HG03575 (cell line): ENCODE measurements around the gene FNDC3B.

ENCODE experiments used
- ATAC-seq: cut with Tn5 transposase; IDR thresholded peaks from one replicate; pipeline ENCODE4 v1.9.1; 2021; ENCODE audit not compliant: unreplicated experiment, insufficient number of reproducible peaks, low FRiP score; ENCODE audit errors: extremely low read depth

The FNDC3B gene

DNA sequence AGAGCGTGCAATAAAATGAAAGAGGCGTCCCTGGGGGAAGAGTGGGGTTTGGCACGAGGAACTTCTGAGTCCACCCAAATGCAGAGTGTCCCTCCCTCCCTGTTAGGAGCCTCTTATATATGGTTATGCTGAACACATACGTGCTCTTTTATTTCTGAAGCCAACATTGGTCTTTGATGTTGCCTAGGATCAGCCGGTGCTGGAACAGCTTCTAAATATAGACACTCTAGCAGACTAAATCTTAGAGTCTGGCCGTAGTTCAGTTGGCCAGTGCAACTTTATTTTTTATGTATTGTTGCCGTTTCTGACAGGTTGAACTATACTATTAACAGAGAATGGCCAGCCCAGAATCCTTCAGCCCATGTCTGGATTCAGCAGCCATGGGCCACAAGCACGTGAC lies 280.2 kb downstream of the FNDC3B start:
- ATAC-seq, result no peak

DNA sequence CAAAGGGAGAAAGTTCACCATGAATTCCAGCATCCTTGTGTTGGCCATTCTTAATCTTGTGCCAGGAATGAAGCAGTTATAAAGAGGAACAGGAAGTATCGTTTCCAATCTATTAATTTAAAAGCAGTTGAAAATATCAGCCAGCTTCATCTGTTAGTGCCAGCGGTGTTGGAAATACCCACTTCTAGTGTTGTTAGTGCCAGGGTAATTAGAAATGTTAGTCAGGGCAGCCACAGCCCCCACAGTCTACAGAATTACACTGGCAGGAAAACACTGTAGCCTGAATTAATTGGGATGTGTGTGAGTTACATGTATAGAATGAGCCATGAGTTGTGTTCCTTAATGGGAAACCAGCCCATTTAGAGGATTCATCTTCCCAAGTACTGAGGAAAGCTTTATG lies 281.1 kb downstream of the FNDC3B start:
- no peak for ATAC-seq

DNA sequence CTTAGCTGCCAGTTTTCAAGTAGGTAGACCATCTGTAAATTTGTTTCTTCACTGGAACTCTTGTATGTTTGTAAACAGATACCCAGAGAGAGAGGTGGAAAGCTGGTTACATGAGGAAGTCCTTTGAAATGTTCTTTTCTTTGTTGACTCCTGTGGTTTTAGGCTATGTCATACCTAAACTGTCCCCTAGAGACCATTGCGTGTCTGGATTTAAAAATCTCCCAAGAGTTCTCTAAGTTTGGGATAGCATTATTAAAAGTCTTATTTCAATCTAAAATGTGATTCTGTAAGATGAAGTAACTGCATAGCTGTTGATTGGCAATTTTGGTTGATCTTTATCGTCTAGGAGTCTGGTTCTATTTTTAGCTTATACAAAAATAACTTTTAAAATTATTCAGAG lies 281.7 kb downstream of the FNDC3B start:
- ATAC-seq, result no peak

DNA sequence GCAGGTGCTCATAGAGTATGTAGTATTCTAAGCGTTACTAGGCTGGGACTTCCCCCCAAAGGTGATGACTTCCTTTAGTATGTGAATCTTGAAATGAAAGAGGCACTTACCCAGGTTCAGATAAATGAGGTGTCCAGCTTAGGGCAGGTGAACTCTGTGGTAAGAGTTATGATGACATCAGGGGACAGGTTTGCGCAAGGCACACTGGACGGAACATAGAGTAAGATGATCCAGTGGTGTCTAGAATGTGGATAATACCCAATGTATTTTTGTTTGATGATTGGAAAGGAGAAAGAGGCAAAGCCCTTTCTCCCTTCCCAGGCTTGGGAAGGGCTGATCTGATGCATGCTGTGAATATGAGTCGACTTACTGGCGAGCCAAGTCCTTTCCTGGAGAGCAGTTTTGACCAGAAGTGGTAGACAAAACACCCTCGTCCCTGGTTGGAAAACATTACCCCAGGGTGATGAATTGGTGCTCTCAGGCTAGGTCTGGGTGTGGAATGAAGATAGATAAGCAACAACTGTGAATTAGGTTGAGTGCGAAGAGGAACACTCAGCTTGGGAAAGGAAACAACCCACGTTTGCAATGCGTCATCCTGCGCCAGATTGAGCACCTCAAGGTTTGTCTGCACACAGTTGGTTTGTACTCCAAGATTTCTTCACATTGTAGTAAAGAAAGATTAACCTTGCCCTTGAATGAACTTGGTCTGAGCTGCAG lies 284.7 kb downstream of the FNDC3B start:
- no peak for ATAC-seq

DNA sequence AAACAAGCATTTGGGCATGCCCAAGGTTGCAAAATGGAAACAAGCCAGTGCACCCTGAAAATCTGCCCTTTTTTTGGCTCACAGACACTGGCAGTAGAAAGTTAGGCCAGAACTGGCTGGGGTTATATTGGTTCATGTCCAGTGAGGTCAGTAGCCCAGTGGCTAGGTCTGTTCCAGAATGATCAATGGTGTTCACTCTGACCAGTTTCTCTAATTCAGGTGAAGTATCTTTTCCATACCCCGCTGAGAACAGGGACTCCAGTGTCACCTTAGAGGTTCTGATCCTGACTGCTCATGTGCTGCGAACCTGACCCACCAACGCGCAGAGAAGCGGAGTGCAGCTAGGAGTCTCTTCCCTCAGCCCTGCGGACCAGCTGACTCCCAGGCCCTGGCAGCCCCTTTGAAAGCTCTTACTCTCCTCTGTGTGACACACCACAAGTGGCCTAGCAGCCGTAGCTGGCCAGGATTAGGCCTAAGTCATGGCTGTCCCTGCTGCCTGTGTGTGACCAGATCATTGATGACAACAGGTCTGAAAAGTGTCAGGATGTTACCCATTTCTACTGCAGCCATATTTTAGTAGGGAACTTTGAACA lies 285.3 kb downstream of the FNDC3B start:
- ATAC-seq, result no peak

DNA sequence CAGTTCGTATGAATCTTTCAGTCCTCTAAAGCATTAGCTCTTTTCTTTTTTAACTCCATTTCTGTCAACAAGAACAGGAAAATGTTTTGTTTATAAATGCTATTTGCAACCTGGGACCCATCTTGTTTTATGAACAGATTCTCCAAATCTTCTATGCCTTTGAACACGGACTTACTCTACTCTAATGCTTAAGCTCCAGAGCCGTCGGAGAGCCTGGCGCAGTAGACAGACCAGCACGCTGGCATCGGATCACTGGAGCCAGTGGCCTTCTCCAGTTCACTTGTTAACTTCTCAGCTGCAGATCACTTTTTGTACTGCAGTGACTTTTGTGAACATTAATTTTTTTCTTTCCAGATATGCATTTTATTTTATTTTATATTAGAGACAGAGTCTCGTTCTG lies 286.1 kb downstream of the FNDC3B start:
- no peak for ATAC-seq

DNA sequence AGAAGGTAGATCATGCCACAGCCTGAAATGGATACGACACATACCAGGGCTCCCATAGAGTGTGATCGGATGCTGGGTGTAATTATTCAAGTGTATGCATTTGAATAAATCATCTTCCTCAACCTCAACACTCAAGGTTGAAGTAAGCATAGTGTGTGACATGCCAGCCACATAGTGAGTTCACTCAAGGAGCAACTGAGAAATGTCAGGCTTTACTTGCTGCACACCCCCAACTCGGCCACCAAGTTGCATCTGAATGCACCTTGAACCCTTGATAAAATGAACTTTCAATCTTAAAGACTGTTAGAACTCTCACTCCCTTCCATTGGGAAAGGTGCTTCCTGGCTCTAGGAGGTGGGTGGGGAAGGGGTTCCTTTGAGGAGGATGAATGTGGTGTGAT lies 287.6 kb downstream of the FNDC3B start:
- ATAC-seq, result no peak

DNA sequence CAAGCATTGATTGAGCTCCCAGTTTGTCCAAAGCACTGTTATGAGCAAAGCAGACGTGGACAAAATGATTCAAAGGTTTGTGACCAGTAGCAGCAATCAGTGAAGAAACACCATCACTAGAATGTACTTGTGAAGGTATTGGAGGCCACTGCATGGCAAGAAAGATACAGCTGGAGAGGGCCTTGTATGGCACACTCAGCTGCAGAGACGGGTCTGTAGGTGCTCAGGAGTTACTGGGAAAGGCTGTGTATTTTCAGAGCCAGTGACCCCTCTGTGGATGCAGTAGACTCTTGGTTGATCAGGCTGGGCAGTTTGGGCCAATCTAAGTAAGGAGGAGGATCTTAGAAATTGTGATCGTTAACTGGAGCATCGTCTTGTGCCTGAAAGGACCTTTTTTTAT lies 288.9 kb downstream of the FNDC3B start:
- no peak for ATAC-seq

DNA sequence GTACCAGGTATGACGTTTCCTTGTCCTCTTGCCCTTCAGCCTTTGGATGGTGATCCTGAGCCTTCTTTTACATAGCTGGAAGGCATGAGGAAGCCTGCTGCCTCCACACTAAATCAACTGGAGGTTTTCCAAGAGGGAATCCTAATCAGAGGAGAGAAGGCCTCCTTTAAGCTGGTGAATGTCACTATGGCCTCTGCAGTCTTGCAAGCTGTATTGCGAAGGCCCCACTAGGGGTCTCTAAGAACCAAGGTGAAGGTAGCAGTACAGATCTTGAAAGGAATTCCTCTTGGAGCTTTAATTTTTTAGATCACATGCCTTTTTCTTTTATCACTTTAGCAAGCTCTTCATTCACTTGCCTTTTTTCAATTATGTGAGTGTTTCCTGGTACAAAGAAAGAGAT lies 289.7 kb downstream of the FNDC3B start:
- no peak for ATAC-seq

DNA sequence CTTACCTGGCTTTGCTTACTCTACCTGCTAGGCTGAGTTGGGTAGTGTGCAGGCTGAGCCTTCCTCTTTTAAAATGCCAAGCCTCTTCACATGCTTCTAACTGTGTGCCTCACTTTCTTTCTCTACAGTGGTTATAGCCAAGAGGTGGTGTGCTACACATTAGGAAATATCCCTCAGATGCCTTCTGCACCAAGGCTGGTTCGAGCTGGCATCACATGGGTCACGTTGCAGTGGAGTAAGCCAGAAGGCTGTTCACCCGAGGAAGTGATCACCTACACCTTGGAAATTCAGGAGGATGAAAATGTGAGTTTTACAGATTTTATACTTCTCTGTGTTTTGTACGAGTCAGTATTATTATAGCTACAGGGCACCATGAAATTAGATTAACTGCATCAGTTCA lies 291.0 kb downstream of the FNDC3B start:
- ATAC-seq, result no peak

DNA sequence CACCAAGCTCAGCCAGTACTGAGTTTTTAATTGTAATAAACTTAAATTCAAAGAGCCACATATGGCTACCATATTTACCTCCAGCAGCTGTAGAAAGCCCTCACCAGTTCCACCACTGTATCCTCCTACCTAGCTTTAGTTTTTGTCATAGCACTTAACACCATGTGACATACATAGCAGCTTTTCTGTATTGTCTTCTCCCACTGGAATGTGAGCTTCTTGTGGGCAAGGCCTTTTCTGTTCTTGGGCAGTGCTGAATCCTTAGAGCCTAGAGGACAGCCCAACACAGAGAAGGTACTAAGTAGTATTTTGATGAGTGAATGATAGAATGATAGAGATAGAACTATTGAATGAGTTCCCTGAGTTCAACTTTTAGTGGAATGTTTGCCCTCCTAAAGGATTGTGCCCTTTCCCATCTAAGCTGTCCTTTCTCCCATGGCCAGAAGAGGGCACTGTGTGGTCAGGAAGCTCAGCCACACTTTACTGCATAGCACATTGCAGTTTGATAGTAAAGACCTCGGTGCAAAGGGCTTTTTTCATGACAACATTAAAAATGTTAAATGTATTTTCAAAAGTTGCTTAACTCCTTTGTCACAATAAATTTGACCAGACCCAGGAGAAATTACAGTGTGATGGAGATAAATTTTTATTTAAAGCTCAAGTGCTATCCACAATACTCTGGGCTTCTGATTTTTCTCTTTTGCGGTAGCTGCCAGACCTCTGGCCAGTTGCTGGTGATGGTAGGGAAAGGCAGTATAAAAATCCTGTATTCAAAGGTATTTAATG lies 293.1 kb downstream of the FNDC3B start:
- ATAC-seq, result no peak

DNA sequence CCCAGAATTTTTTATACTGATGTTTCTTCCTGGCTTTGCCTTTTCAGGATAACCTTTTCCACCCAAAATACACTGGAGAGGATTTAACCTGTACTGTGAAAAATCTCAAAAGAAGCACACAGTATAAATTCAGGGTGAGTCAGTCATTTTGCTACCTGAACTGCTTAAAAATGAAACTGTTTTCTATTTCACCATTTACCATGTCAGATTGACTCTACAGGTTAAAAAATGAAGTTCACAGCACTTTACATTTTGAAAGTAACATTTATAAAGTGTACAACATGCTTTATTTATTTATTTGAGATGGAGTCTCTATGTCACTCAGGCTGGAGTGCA lies 293.6 kb downstream of the FNDC3B start:
- ATAC-seq, result no peak

DNA sequence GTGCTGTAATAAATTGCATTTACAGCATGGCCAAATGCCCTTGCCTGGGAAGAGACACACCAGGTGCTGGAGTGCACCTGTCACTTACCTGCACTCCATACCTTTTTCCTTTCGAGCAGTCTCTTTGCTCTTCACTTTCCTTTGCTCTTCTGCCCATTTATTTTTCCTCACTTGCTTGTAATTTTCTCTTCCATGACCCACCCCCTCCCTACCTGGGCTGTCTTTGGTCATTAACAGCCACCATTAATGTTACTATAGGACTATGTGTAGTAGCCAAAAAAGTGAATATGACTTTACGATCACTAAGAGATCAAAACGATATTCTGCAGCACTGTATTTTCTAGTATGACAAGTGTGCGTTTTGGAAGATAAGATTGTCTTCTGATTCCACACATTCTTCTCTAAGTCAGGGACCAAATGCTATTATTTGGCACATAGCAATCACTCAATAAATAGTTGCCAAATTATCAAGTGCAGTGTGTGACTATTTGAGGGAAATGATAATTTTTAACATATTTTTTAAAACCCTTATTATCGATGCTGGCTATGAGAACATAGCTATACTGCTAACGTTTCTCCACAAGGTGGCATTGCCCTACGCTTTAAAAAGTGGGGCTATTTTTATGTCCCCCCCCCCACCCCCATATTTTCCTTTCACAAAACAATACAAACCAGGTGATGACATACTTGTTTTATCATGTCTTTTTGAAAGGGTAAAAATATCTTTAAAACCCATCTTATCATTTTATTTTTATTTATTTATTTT lies 294.5 kb downstream of the FNDC3B start:
- no peak for ATAC-seq

DNA sequence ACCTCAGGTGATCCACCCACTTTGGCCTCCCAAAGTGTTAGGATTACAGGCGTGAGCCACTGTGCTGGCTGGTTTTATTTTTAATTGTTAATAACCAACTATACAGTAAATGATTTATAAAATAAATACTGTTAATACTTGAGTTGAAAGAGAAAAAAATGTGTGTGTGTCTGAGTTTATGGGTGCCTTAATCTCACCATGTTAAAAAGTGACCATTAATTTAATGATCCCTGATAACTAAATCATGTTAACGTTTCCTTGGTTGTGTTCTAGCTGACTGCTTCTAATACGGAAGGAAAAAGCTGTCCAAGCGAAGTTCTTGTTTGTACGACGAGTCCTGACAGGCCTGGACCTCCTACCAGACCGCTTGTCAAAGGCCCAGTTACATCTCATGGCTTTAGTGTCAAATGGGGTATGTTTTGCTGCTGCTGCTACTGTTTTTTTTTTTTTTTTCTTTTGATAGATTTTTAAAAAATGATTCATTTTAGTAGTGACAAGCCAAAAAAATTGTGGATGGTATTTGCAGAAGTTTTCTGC lies 295.4 kb downstream of the FNDC3B start:
- no peak for ATAC-seq

DNA sequence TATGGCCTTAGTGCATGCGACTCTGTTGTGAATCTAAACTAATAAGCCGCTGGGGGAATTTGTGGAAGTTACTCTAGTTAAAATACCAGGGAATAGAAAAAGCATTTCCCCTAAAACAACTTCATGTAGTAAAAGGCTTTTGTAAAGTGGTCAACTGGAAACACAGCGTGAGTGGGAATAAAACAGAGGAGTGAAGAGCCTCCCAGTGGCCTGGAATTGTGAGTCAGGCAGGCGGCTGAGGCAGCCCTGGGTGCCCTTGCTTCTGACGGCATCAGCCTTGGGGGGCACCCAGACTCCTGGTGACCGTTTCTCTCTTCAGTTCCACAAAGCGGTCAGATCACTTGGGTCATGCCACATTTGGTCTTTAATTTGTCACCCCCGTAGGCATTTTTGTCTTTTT lies 300.5 kb downstream of the FNDC3B start:
- no peak for ATAC-seq

DNA sequence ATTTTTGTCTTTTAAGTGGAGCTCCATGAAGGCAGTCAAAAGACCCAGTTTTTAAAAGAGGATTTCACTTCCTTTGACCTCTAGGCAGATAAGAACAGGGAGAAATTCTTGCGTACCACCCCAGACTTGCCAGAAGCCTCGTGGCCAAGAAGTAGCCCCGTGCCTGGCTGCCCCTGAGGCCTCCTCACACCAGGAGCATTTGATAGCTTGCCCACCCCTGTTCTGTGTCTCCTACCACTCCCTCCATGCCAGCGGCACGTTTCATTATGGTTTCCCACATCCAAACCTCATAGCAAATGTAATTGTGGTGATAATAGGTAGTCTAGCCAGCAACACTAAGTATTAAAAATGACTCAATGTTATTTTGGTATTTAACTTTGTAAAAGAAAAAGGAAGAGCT lies 301.2 kb downstream of the FNDC3B start:
- no peak for ATAC-seq

DNA sequence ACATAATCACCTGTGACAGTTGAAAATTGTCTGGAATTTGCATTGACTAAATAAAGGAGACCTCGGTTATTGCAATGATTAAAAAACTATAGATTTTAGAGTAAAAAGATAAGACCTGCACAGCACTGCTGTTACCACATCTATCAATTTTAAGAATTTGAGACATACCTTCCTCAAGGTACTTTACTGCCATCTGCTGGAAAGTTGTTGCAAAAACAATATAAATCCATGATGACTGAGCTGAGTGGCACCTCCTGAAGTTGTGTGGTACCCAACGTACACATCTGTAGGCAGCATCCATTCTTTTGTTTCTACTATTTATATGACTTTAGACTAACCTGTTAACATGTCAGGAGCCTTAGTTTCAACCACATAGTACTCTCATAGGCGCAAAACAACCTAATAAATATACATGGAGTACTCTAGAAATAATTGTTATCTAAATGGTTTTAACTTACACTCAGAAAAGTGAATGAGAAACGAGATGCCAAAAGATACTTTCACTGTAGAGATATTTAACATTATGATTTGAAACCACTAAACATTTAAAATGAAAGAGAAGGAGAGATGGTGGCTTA lies 302.2 kb downstream of the FNDC3B start:
- no peak for ATAC-seq

DNA sequence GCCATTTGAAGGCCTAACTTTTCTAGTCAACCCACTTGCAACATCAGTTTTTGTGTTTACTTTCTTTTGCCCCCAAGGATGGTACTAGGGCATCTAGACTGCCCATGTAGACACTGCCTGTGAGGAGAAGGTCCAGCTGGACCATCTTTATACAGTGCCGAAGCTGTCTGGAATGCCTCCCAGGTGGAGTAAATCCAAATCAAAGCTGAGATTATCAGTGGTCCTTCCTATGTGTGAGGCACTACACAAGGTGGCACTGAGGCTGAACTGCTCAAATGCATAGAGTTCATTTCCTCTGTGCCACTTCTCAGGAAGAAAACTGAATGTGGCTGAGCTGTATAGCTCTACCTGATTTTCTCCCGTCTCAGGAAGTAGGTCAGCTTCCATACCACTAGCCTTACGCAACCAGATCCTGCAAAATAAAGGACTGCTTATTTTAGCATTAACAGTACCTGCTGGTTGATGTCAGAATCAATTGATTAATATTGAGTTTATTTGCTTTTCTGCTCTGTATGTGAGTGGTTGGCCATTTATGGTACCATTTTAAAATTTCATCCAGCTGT lies 302.8 kb downstream of the FNDC3B start:
- ATAC-seq, result no peak

DNA sequence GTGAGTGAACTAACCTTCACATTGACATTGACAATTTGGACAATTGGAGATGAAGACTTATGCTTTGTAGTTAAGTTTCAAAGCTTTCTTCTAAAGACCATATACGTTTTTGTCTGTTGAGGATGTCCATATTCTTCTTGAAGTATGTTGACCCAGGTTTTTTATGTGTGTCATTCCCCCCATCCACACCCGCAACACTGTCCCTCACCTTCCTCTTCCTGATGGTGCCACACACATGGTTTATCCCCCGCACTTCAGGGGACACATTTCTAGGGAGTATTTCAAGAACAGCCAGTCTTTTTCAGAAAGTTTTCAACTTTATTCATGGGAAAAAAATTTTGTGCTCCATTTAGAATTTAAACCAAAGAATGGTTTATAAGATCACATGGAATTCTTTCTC lies 303.7 kb downstream of the FNDC3B start:
- no peak for ATAC-seq
